HG02610 (cell line): ENCODE measurements around the gene TLE2.
"Not testable (repeated sequence)": the region's sequence is repeated elsewhere in the genome, so short reads cannot be mapped to it uniquely, and the experiment has no call there.

Source experiments
- ATAC-seq: cut with Tn5 transposase; IDR thresholded peaks from one replicate; pipeline ENCODE4 v1.9.1; 2021; ENCODE audit warnings: mild to moderate bottlenecking, moderate library complexity; ENCODE audit not compliant: unreplicated experiment

TLE2 gene

GRCh38 chr19:2988568-2988967, 40.5 kb downstream of the TLE2 start:
- no peak for ATAC-seq

- ATAC-seq, result no peak
These were observed 41.3 kb downstream of the TLE2 start for GRCh38 chr19:2987797-2988196.

GRCh38 chr19:2986951-2987524, 42.0 kb downstream of the TLE2 start:
- ATAC-seq, result no peak

- ATAC-seq, result no peak
These were observed 44.9 kb downstream of the TLE2 start for GRCh38 chr19:2984215-2984528.

- no peak for ATAC-seq
These were observed 45.5 kb downstream of the TLE2 start for GRCh38 chr19:2983351-2984214.

- ATAC-seq, result no peak
These were observed 46.1 kb downstream of the TLE2 start for GRCh38 chr19:2982983-2983350.

GRCh38 chr19:2982561-2982960, 46.5 kb downstream of the TLE2 start:
- ATAC-seq, result no peak

GRCh38 chr19:2981898-2982297, 47.2 kb downstream of the TLE2 start:
- no peak for ATAC-seq

- no peak for ATAC-seq
These were observed 50.3 kb downstream of the TLE2 start for GRCh38 chr19:2978772-2979171.

- ATAC-seq, result no peak
These were observed 50.8 kb downstream of the TLE2 start for GRCh38 chr19:2978166-2978767.

- ATAC-seq, result no peak
These were observed 51.3 kb downstream of the TLE2 start for GRCh38 chr19:2977746-2978138.

- ATAC-seq, result peak; percentile 91
These were observed 51.9 kb downstream of the TLE2 start, which contains the start of gene TLE6 for GRCh38 chr19:2977001-2977745. TLE6 (plus strand) TSS chr19:2977564; CDS start chr19:2978234, 670 bp downstream.

- no peak for ATAC-seq
These were observed 52.5 kb downstream of the TLE2 start for GRCh38 chr19:2976609-2977000.

- no peak for ATAC-seq
These were observed 54.6 kb downstream of the TLE2 start for GRCh38 chr19:2974342-2975041.

- no peak for ATAC-seq
These were observed 55.9 kb downstream of the TLE2 start for GRCh38 chr19:2973229-2973628.

- ATAC-seq, result no peak
These were observed 58.8 kb downstream of the TLE2 start for GRCh38 chr19:2970201-2970835.

- no peak for ATAC-seq
These were observed 60.0 kb downstream of the TLE2 start for GRCh38 chr19:2969104-2969504.

- ATAC-seq, result no peak
These were observed 61.1 kb downstream of the TLE2 start for GRCh38 chr19:2967972-2968371.

GRCh38 chr19:2964874-2965273, 64.2 kb downstream of the TLE2 start:
- no peak for ATAC-seq

- ATAC-seq, result not testable (repeated sequence)
These were observed 65.4 kb downstream of the TLE2 start for GRCh38 chr19:2963631-2964030.
